ENCODE data around the gene HPCAL4. TPM values are rescaled to one million over a fixed set of nuclear protein-coding genes. Genes with fewer than 3 reads are reported as not detected.

The HPCAL4 gene
- not detected in 2 replicates for total RNA-seq

GRCh38 chr1:39691383-39692151, at the start of gene HPCAL4:
TSS of gene HPCAL4 (minus strand) at chr1:39691433. CDS start at chr1:39684603, 6,830 bp downstream.

GRCh38 chr1:39738622-39739366, 47.6 kb upstream of the HPCAL4 start, which contains the start of gene PPIE:
TSS of gene PPIE (plus strand) at chr1:39738882. CDS start at chr1:39738901, 19 bp downstream.

GRCh38 chr1:39671793-39672550, 19.3 kb downstream of the HPCAL4 start, which contains the start of gene NT5C1A:
TSS of gene NT5C1A (minus strand) at chr1:39672107. CDS start at chr1:39672038, 69 bp downstream.

GRCh38 chr1:39639305-39640130, 51.7 kb downstream of the HPCAL4 start, which contains the start of gene HEYL:
TSS of gene HEYL (minus strand) at chr1:39639643. CDS start at chr1:39639625, 18 bp downstream.

Other genes starting within 250 kb of the HPCAL4 start
- 0.11 and 0.25 TPM in 2 replicates for gene BMP8A, start 199.8 kb downstream of the HPCAL4 start, total RNA-seq
- gene PABPC4, start 114.6 kb downstream of the HPCAL4 start, total RNA-seq, result 190 and 263 TPM in 2 replicates
- gene HEYL, start 51.8 kb downstream of the HPCAL4 start, total RNA-seq, result 0.12 TPM in 1 of 2 replicates, not detected in the other
- not detected in 2 replicates for gene NT5C1A, start 19.3 kb downstream of the HPCAL4 start, total RNA-seq
- gene PPIE, start 47.4 kb upstream of the HPCAL4 start, total RNA-seq, result 36.2 and 44.4 TPM in 2 replicates
- gene OXCT2, start 79.9 kb upstream of the HPCAL4 start, total RNA-seq, result 2.2 and 4.5 TPM in 2 replicates
- under 0.01 TPM in 2 replicates for gene BMP8B, start 97.4 kb upstream of the HPCAL4 start, total RNA-seq
- gene TRIT1, start 192.1 kb upstream of the HPCAL4 start, total RNA-seq, result 35.0 and 35.4 TPM in 2 replicates
- 0.22 and 0.37 TPM in 2 replicates for gene MYCL, start 210.5 kb upstream of the HPCAL4 start, total RNA-seq